BJ (cell line): ENCODE results near the gene LRRC71. TPM values are rescaled to one million over a fixed set of nuclear protein-coding genes. Genes with fewer than 3 reads are reported as not detected.
"Not testable (repeated sequence)": the region's sequence is repeated elsewhere in the genome, so short reads cannot be mapped to it uniquely, and the experiment has no call there.

Experiments
- CTCF ChIA-PET: fragments of 350-600 bp; formaldehyde crosslinking; extraction: SDS; loops from one replicate; lab custom pipeline; 2021; ENCODE audit warnings: antibody characterized with exemption, inconsistent platforms; lab: Yijun Ruan, JAX
- POLR2A ChIA-PET: fragments of 300-600 bp; sonication (Branson Sonifier 250); formaldehyde crosslinking; extraction: SDS; loops from one replicate; lab custom pipeline; 2021; ENCODE audit warnings: antibody characterized with exemption; lab: Charles Lee
- DNase-seq: peaks from one replicate; pipeline ENCODE4 v3.0.0-alpha.2; 2011; ENCODE audit warnings: low read depth
- H3K27me3 ChIP-seq: 2 replicates; pipeline ENCODE4 v1.6.0; 2011; ENCODE audit warnings: low read length; ENCODE audit not compliant: control insufficient read depth, insufficient read depth
- H3K36me3 ChIP-seq: 2 replicates; pipeline ENCODE4 v1.5.1; 2011; ENCODE audit warnings: low read length; ENCODE audit not compliant: control insufficient read depth, insufficient read depth
- H3K4me3 ChIP-seq: 2 replicates; pipeline ENCODE4 v1.5.1; 2011; ENCODE audit warnings: low read depth, mild to moderate bottlenecking, control low read depth, low read length
- polyA plus RNA-seq: library from polyadenylated mRNA; depleted of rRNA; stranded (reverse); fragments of >200 nt; gene quantifications from 2 replicates; pipeline ENCODE4 v1.2.3, GENCODE V29; 2011
- TF ChIP-seq, protein P1 (sequence below): IDR thresholded peaks from 2 replicates; pipeline ENCODE4 v1.5.1; 2011; ENCODE audit warnings: low read depth, mild to moderate bottlenecking, control low read depth, inconsistent platforms, low read length, moderate library complexity; ENCODE audit not compliant: insufficient read depth

The LRRC71 gene
- polyA plus RNA-seq, 1 experiment, result 1.2 TPM

DNA sequence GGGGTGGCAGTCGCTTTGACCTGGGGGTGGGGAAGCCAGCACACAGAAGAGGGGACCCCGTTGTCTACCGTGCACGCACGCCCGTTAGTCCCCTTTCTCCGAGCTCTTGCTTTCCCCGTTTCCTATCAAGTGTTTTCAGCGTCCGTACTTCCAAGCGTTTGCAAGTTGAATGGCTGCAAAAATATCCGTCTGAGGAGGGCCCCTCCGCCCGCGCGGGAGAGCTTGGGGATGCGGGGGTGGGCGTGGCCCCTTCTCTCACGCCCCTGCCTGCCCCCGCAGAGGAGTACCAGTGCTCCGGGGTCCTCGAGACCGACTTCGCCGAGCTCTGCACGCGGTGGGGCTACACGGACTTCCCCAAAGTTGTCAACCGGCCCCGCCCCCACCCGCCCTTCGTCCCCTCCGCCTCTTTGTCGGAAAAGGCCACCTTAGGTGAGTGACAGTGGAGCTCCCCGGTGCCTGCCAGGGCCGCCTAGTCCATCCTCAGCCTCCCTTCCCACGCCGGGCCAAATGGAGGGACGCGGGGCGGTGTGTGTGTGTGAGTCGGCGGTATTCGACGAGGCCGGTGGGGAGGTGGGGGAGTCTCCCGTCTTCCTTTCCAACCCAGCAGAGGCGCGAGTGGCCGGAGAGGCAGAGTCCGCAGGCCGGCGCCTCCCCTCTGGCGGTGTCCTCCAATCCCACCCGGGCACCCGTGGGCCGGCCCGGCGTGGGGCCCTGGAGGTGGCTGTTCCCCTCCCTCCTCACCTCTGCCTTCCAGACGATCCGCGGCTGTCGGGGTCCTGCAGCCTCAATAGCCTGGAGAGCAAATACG is 3.4 kb downstream of the LRRC71 start:
- TF ChIP-seq, protein P1, sequence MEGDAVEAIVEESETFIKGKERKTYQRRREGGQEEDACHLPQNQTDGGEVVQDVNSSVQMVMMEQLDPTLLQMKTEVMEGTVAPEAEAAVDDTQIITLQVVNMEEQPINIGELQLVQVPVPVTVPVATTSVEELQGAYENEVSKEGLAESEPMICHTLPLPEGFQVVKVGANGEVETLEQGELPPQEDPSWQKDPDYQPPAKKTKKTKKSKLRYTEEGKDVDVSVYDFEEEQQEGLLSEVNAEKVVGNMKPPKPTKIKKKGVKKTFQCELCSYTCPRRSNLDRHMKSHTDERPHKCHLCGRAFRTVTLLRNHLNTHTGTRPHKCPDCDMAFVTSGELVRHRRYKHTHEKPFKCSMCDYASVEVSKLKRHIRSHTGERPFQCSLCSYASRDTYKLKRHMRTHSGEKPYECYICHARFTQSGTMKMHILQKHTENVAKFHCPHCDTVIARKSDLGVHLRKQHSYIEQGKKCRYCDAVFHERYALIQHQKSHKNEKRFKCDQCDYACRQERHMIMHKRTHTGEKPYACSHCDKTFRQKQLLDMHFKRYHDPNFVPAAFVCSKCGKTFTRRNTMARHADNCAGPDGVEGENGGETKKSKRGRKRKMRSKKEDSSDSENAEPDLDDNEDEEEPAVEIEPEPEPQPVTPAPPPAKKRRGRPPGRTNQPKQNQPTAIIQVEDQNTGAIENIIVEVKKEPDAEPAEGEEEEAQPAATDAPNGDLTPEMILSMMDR, result no peak
- H3K27me3 ChIP-seq, result peaks cover 20% of the 10 kb centered on the region

GRCh38 chr1:156924478-156925153 is 4.2 kb downstream of the LRRC71 start:
- ChIA-PET POLR2A (no interaction called here), CTCF (interaction anchor here (0.6 to 13.1 kb wide), 10 partner anchors 23 to 235 kb away, joined by 3 to 298 read pairs (median 4); partner anchors contain the start of genes INSRR, NTRK1 and PEAR1)
- H3K36me3 ChIP-seq, result no peaks in the 10 kb centered on the region; the same call in 1 of the 2 replicates
- TF ChIP-seq, protein P1, result no peak
- peaks cover 20% of the 10 kb centered on the region for H3K27me3 ChIP-seq
- no peak overlapping the region for H3K4me3 ChIP-seq
- no peak for DNase-seq

More for the DNA sequence above, 3.4 kb downstream of the LRRC71 start:
- CTCF ChIA-PET, result interaction anchor here (0.6 to 13.1 kb wide), 8 partner anchors 31 to 234 kb away, joined by 3 to 298 read pairs (median 4); partner anchors contain the start of genes INSRR, NTRK1 and PEAR1
- POLR2A ChIA-PET, result no interaction called here
- H3K4me3 ChIP-seq, result no peak overlapping the region
- no peaks in the 10 kb centered on the region; the same call in none of the 2 replicates for H3K36me3 ChIP-seq
- no peak for DNase-seq

- Histone ChIP-seq H3K27me3 (peaks cover 20% of the 10 kb centered on the region), H3K4me3 (no peak overlapping the region), H3K36me3 (no peaks in the 10 kb centered on the region; the same call in 1 of the 2 replicates)
- DNase-seq, result no peak
- ChIA-PET CTCF (interaction anchor here (0.7 to 13.1 kb wide), 12 partner anchors 9 to 236 kb away, joined by 3 to 298 read pairs (median 6); partner anchors contain the start of genes ISG20L2, METTL25B and PEAR1), POLR2A (no interaction called here)
- TF ChIP-seq, protein P1, result no peak
Observed at GRCh38 chr1:156925154-156926010, 5.0 kb downstream of the LRRC71 start.

DNA sequence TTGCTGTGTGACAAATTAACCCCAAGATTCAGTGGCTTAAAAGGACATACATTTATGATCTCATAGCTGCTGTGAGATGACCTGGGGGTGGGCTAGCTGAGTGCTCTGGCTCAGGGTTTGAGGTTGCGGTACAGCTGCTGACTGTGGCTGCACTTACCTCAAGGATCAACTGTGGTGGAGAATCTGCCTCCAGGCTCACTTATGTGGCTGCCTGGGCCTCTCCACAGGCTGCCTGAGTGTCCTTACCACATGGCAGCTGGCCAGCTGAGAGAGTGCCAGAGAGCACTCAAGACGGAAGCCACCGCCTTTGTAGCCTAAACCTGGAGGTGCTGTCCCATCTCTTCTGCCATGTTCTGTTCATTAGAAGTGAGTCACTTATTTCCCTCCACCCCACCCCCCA is 5.7 kb downstream of the LRRC71 start:
- peak; percentile 35 for DNase-seq
- TF ChIP-seq, protein P1, result no peak
- POLR2A ChIA-PET, result interaction anchor here (0.6 kb wide), 1 partner anchor 66 kb away, joined by 12 read pairs; no protein-coding TSS in a partner anchor
- Histone ChIP-seq H3K4me3 (no peak overlapping the region), H3K27me3 (peaks cover 20% of the 10 kb centered on the region), H3K36me3 (no peaks in the 10 kb centered on the region; the same call in 1 of the 2 replicates)
- CTCF ChIA-PET, result interaction anchor here (0.8 to 13.1 kb wide), 12 partner anchors 8 to 237 kb away, joined by 3 to 298 read pairs (median 16); partner anchors contain the start of genes ISG20L2, METTL25B and PEAR1

DNA sequence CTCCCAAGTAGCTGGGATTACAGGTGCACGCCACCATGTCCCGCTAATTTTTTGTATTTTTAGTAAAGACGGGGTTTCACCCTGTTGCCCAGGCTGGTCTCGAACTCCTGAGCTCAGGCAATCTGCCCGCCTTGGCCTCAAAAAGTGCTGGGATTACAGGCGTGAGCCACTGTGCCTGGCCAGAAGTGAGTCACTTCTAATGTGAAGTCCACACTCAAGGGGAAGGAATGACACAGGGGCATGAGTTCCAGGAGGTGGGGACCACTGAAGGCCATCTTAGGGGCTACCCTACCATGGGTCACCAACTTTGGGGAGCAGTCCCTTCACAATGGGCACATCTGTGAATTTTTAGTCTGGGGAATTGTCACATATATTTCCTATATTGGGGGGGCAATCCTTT is 6.3 kb downstream of the LRRC71 start:
- H3K27me3 ChIP-seq, result peaks cover 19% of the 10 kb centered on the region
- POLR2A ChIA-PET, result interaction anchor here (0.6 kb wide), 1 partner anchor 67 kb away, joined by 12 read pairs; no protein-coding TSS in a partner anchor

More for the DNA sequence above, 6.3 kb downstream of the LRRC71 start:
- H3K36me3 ChIP-seq, H3K4me3 ChIP-seq, DNase-seq: not testable (repeated sequence)
- CTCF ChIA-PET, result interaction anchor here (0.8 to 13.1 kb wide), 20 partner anchors 8 to 266 kb away, joined by 3 to 298 read pairs (median 11); partner anchors contain the start of genes ISG20L2, METTL25B, NTRK1 and PEAR1
